GM23338 (cell line): ENCODE results near the gene SYCP2. TPM values are rescaled to one million over a fixed set of nuclear protein-coding genes. Genes with fewer than 3 reads are reported as not detected.

Source experiments
- ATAC-seq: fragments of 200-7000 bp; cut with Tn5 transposase; 3 replicates; pipeline ENCODE4 v1.9.1; 2020
- DNase-seq: peaks from one replicate; pipeline ENCODE4 v3.0.0-alpha.2; 2015; ENCODE audit warnings: low spot score
- H2AFZ ChIP-seq: fragments of 200-600 bp; sonication (generic); 2 replicates; pipeline ENCODE4 v1.8.0; 2016; ENCODE audit warnings: antibody characterized with exemption, mild to moderate bottlenecking, moderate library complexity
- H3F3A ChIP-seq: fragments of 200-600 bp; sonication (generic); replicated peaks from 2 replicates; pipeline ENCODE4 v1.8.0; 2017; ENCODE audit warnings: antibody characterized with exemption, mixed run types, low read depth
- H3K27ac ChIP-seq: fragments of 200-600 bp; sonication (generic); 2 replicates; pipeline ENCODE4 v1.6.1; 2016; ENCODE audit warnings: low read depth
- H3K27me3 ChIP-seq: fragments of 200-600 bp; sonication (generic); 2 replicates; pipeline ENCODE4 v1.8.0; 2016; ENCODE audit warnings: mild to moderate bottlenecking, mixed run types, moderate library complexity; ENCODE audit not compliant: insufficient read depth
- H3K36me3 ChIP-seq: fragments of 200-600 bp; sonication (generic); 2 replicates; pipeline ENCODE4 v1.8.0; 2016; ENCODE audit warnings: mild to moderate bottlenecking; ENCODE audit not compliant: insufficient read depth
- H3K4me1 ChIP-seq: fragments of 200-600 bp; sonication (generic); 2 replicates; pipeline ENCODE4 v1.8.0; 2016; ENCODE audit warnings: mild to moderate bottlenecking, moderate library complexity; ENCODE audit not compliant: insufficient read depth
- H3K4me2 ChIP-seq: fragments of 200-600 bp; sonication (generic); 2 replicates; pipeline ENCODE4 v1.7.1; 2017; ENCODE audit warnings: mixed run types
- H3K4me3 ChIP-seq: fragments of 200-600 bp; sonication (generic); 2 replicates; pipeline ENCODE4 v1.6.1; 2016; ENCODE audit warnings: mixed run types
- H3K79me2 ChIP-seq: fragments of 200-600 bp; sonication (generic); replicated peaks from 2 replicates; pipeline ENCODE4 v1.8.0; 2017; ENCODE audit warnings: mild to moderate bottlenecking; ENCODE audit not compliant: insufficient read depth
- H3K9me2 ChIP-seq: fragments of 200-600 bp; sonication (generic); 2 replicates; pipeline ENCODE4 v1.8.0; 2017; ENCODE audit not compliant: insufficient read depth
- H4K20me1 ChIP-seq: fragments of 200-600 bp; sonication (generic); replicated peaks from 2 replicates; pipeline ENCODE4 v1.8.0; 2017; ENCODE audit warnings: mild to moderate bottlenecking; ENCODE audit not compliant: insufficient read depth
- H3K27ac Mint-ChIP-seq: 2 replicates; pipeline ENCODE4 v1.8.0; 2020; ENCODE audit warnings: inconsistent platforms, mild to moderate bottlenecking, moderate library complexity, mixed read lengths
- H3K27me3 Mint-ChIP-seq: 3 replicates; pipeline ENCODE4 v1.8.0; 2022; ENCODE audit warnings: low read depth, mild to moderate bottlenecking, moderate library complexity, mixed read lengths, inconsistent platforms; ENCODE audit not compliant: insufficient read depth, poor library complexity
- H3K36me3 Mint-ChIP-seq: 3 replicates; pipeline ENCODE4 v1.8.0; 2021; ENCODE audit warnings: low read depth, mild to moderate bottlenecking, inconsistent platforms, moderate library complexity, mixed read lengths
- H3K4me1 Mint-ChIP-seq: 3 replicates; pipeline ENCODE4 v1.8.0; 2020; ENCODE audit warnings: mild to moderate bottlenecking, inconsistent platforms, mixed read lengths
- H3K4me3 Mint-ChIP-seq: 3 replicates; pipeline ENCODE4 v1.8.0; 2021; ENCODE audit warnings: moderate library complexity, mild to moderate bottlenecking, inconsistent platforms, mixed read lengths
- H3K9me3 Mint-ChIP-seq: 3 replicates; pipeline ENCODE4 v1.8.0; 2020; ENCODE audit warnings: moderate library complexity, mild to moderate bottlenecking, inconsistent platforms, mixed read lengths
- CREB1 ChIP-seq: fragments of 250-450 bp; sonication (Bioruptor Pico); IDR thresholded peaks from 2 replicates; pipeline ENCODE4 v1.5.0; 2020; ENCODE audit warnings: low read depth, mild to moderate bottlenecking, moderate library complexity
- EZH2 ChIP-seq: fragments of 200-600 bp; sonication (generic); IDR thresholded peaks from one replicate; pipeline ENCODE4 v1.8.0; 2017; ENCODE audit warnings: antibody characterized with exemption, mild to moderate bottlenecking, low read depth; ENCODE audit not compliant: unreplicated experiment
- EZH2phosphoT487 ChIP-seq: fragments of 200-600 bp; sonication (generic); IDR thresholded peaks from one replicate; pipeline ENCODE4 v1.8.1; 2018; ENCODE audit warnings: antibody characterized with exemption; ENCODE audit not compliant: unreplicated experiment
- JUNB ChIP-seq: IDR thresholded peaks from one replicate; pipeline ENCODE4 v1.6.1; 2016; ENCODE audit warnings: antibody characterized with exemption; ENCODE audit not compliant: unreplicated experiment
- NANOG ChIP-seq: IDR thresholded peaks from 2 replicates; pipeline ENCODE4 v1.6.1; 2016; ENCODE audit warnings: antibody characterized with exemption, borderline replicate concordance
- POLR2AphosphoS5 ChIP-seq: IDR thresholded peaks from 2 replicates; pipeline ENCODE4 v1.6.1; 2016; ENCODE audit warnings: antibody characterized with exemption, low read depth
- STAT1 ChIP-seq: IDR thresholded peaks from one replicate; pipeline ENCODE4 v1.6.1; 2016; ENCODE audit warnings: antibody characterized with exemption; ENCODE audit not compliant: unreplicated experiment
- ZNF114 ChIP-seq: fragments of 250-450 bp; sonication (Bioruptor Pico); IDR thresholded peaks from 2 replicates; pipeline ENCODE4 v1.5.0; 2020; ENCODE audit warnings: mild to moderate bottlenecking, moderate library complexity
- ZNF331 ChIP-seq: fragments of 250-450 bp; sonication (Bioruptor Pico); IDR thresholded peaks from 2 replicates; pipeline ENCODE4 v1.5.0; 2020; ENCODE audit warnings: low read depth, mild to moderate bottlenecking, moderate library complexity
- polyA plus RNA-seq: library from polyadenylated mRNA; unstranded; fragments of >200 nt; fragmentation: Nextera tagmentation; extraction: Ambion mirVana; gene quantifications from 2 replicates; pipeline ENCODE4 v1.2.1, GENCODE V29; 2016
- total RNA-seq: library from RNA; depleted of rRNA; stranded (reverse); fragments of >200 nt; shearing (Covaris generic); gene quantifications from 2 replicates; pipeline ENCODE4 v1.2.3, GENCODE V29; 2014
- TF ChIP-seq, protein P1 (sequence below): IDR thresholded peaks from one replicate; pipeline ENCODE4 v1.6.1; 2018; ENCODE audit warnings: antibody characterized with exemption; ENCODE audit not compliant: unreplicated experiment
- TF ChIP-seq, protein P2 (sequence below): IDR thresholded peaks from 2 replicates; pipeline ENCODE4 v1.6.1; 2016; ENCODE audit warnings: antibody characterized with exemption

SYCP2 gene
- total and polyA plus RNA-seq, 2 experiments from 2014 or later, result 0.50 to 2.1 TPM

DNA sequence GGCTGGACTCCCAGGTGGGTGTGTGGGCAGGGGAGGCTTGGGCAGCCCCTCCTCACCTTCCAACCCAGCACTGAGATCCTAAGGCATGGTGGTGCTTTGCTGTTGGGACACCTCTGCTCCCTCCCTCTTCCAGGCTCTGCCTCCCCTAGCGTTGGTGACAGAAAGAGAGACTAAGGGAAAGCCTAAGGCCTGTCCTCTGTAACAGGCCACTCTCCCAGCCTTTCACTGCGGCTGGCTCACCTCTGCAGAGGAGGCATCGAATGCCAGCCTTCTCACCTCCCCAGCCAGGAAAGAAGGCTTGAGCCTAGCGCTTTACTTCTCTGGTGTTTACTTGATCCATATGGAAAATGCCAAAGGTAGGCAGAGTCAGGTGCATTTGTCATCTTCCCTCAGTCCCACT is 21.3 kb upstream of the SYCP2 start (continued):
- TF ChIP-seq EZH2 (no peak), ZNF331 (CRISPR knock-in tag) (no peak), ZNF114 (CRISPR knock-in tag) (no peak), CREB1 (no peak), JUNB (no peak), NANOG (no peak)
- TF ChIP-seq, protein P1, sequence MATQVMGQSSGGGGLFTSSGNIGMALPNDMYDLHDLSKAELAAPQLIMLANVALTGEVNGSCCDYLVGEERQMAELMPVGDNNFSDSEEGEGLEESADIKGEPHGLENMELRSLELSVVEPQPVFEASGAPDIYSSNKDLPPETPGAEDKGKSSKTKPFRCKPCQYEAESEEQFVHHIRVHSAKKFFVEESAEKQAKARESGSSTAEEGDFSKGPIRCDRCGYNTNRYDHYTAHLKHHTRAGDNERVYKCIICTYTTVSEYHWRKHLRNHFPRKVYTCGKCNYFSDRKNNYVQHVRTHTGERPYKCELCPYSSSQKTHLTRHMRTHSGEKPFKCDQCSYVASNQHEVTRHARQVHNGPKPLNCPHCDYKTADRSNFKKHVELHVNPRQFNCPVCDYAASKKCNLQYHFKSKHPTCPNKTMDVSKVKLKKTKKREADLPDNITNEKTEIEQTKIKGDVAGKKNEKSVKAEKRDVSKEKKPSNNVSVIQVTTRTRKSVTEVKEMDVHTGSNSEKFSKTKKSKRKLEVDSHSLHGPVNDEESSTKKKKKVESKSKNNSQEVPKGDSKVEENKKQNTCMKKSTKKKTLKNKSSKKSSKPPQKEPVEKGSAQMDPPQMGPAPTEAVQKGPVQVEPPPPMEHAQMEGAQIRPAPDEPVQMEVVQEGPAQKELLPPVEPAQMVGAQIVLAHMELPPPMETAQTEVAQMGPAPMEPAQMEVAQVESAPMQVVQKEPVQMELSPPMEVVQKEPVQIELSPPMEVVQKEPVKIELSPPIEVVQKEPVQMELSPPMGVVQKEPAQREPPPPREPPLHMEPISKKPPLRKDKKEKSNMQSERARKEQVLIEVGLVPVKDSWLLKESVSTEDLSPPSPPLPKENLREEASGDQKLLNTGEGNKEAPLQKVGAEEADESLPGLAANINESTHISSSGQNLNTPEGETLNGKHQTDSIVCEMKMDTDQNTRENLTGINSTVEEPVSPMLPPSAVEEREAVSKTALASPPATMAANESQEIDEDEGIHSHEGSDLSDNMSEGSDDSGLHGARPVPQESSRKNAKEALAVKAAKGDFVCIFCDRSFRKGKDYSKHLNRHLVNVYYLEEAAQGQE, result no peak
- TF ChIP-seq, protein P2, sequence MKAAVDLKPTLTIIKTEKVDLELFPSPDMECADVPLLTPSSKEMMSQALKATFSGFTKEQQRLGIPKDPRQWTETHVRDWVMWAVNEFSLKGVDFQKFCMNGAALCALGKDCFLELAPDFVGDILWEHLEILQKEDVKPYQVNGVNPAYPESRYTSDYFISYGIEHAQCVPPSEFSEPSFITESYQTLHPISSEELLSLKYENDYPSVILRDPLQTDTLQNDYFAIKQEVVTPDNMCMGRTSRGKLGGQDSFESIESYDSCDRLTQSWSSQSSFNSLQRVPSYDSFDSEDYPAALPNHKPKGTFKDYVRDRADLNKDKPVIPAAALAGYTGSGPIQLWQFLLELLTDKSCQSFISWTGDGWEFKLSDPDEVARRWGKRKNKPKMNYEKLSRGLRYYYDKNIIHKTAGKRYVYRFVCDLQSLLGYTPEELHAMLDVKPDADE, result no peak

DNA sequence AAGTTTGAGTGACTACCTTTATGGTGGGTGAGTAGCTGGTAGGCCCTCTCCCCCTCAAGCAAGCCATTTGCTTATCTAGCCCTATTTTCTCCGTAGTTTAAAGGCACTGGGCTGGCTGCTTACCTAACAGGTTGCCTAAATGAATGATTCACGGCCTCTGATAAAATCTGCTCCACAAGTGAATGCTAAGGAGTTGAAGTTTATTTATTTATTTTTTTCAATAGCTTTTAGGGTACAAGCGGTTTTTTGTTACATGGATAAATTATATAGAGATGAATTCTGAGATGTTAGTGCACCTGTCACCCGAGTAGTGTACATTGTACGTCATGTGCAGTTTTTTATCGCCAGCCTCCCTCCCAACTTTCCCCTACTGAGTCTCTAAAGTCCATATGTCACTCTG is 16.5 kb upstream of the SYCP2 start:
- TF ChIP-seq JUNB (no peak), POLR2AphosphoS5 (no peak), CREB1 (no peak), STAT1 (no peak), EZH2phosphoT487 (no peak), ZNF114 (CRISPR knock-in tag) (no peak), NANOG (no peak)
- no peaks in the 10 kb centered on the region for H4K20me1 ChIP-seq
- no peak for ATAC-seq

More for the DNA sequence above, 16.5 kb upstream of the SYCP2 start:
- no peak for DNase-seq
- Histone ChIP-seq H3K4me1 (peaks cover 5% of the 10 kb centered on the region), H3K4me2 (no peak overlapping the region), H3K4me3 (no peak overlapping the region), H3K9me2 (no peaks in the 10 kb centered on the region), H3K79me2 (no peaks in the 10 kb centered on the region), H3F3A (no peaks in the 10 kb centered on the region), H3K27ac (no peak overlapping the region), H3K36me3 (no peaks in the 10 kb centered on the region), H3K27me3 (no peaks in the 10 kb centered on the region), H2AFZ (no peak overlapping the region)
- no peak overlapping the region for H3K4me3 Mint-ChIP-seq
- H3K36me3 Mint-ChIP-seq, result peaks cover 5% of the 10 kb centered on the region; the same call in 2 of the 3 replicates
- peaks cover 10% of the 10 kb centered on the region for H3K4me1 Mint-ChIP-seq
- no peak overlapping the region for H3K27ac Mint-ChIP-seq
- no peaks in the 10 kb centered on the region for H3K27me3 Mint-ChIP-seq
- H3K9me3 Mint-ChIP-seq, result no peaks in the 10 kb centered on the region
